NCI-H128 (cell line): ENCODE measurements around the gene TSHR.
"Not testable (repeated sequence)": the region's sequence is repeated elsewhere in the genome, so short reads cannot be mapped to it uniquely, and the experiment has no call there.

Experiments used
- DNase-seq: peaks from one replicate; lab custom pipeline; 2025; ENCODE audit not compliant: unreplicated experiment; lab: John Stamatoyannopoulos, UW

The TSHR gene

GRCh38 chr14:80948291-80948690, 7.1 kb upstream of the TSHR start:
- no peak for DNase-seq

GRCh38 chr14:80951491-80951890, 3.9 kb upstream of the TSHR start:
- no peak for DNase-seq

GRCh38 chr14:80953211-80953610, 2.2 kb upstream of the TSHR start:
- not testable (repeated sequence) for DNase-seq

- peak; percentile 80 for DNase-seq
Observed at GRCh38 chr14:80954687-80955299, 628 bp upstream of the TSHR start.

GRCh38 chr14:80956102-80956501, 681 bp downstream of the TSHR start:
- no peak for DNase-seq

GRCh38 chr14:80956922-80957321, 1.5 kb downstream of the TSHR start:
- DNase-seq, result no peak

- no peak for DNase-seq
Observed at GRCh38 chr14:80957613-80958012, 2.2 kb downstream of the TSHR start.

GRCh38 chr14:80958226-80958625, 2.8 kb downstream of the TSHR start:
- DNase-seq, result no peak

GRCh38 chr14:80958939-80959338, 3.5 kb downstream of the TSHR start:
- no peak for DNase-seq

GRCh38 chr14:80959496-80959895, 4.1 kb downstream of the TSHR start:
- DNase-seq, result no peak

- no peak for DNase-seq
Observed at GRCh38 chr14:80965037-80965436, 9.6 kb downstream of the TSHR start.

GRCh38 chr14:80973931-80974641, 18.7 kb downstream of the TSHR start:
- no peak for DNase-seq

GRCh38 chr14:80974679-80975078, 19.3 kb downstream of the TSHR start:
- DNase-seq, result no peak

GRCh38 chr14:80977221-80977620, 21.8 kb downstream of the TSHR start:
- DNase-seq, result no peak

GRCh38 chr14:80978403-80978802, 23.0 kb downstream of the TSHR start:
- DNase-seq, result no peak

GRCh38 chr14:80979951-80980350, 24.5 kb downstream of the TSHR start:
- no peak for DNase-seq

GRCh38 chr14:80981156-80981555, 25.7 kb downstream of the TSHR start:
- no peak for DNase-seq

- no peak for DNase-seq
Observed at GRCh38 chr14:80981673-80982072, 26.3 kb downstream of the TSHR start.

- no peak for DNase-seq
Observed at GRCh38 chr14:80982711-80983110, 27.3 kb downstream of the TSHR start.

GRCh38 chr14:80987235-80988032, 32.0 kb downstream of the TSHR start:
- peak; percentile 75 for DNase-seq

- no peak for DNase-seq
Observed at GRCh38 chr14:80988192-80988591, 32.8 kb downstream of the TSHR start.
